ENCODE measurements around the gene MRTFA. TPM values are rescaled to one million over a fixed set of nuclear protein-coding genes. Genes with fewer than 3 reads are reported as not detected.

The MRTFA gene
- total RNA-seq, 2 donors from 2014 or later: 71.0 to 104 TPM

GRCh38 chr22:40635940-40636379 is 559 bp downstream of the MRTFA start:
- under 1% methylated on average over 17 of the region's 31 CpGs for WGBS
- no peaks in the 10 kb centered on the region for H3K36me3 ChIP-seq
- H3K27ac ChIP-seq: peak overlapping the region; percentile 87 to 89
- peaks cover 2% of the 10 kb centered on the region for H3K4me1 ChIP-seq (replicated peaks)
- peak overlapping the region; percentile 88 to 93 for H3K4me3 ChIP-seq
- DNase-seq (ENCODE audit: low spot score): no peak
- TF ChIP-seq POLR2A (IDR thresholded peaks at IDR 0.05): no peak
- no peak for TF ChIP-seq POLR2AphosphoS5 (IDR thresholded peaks at IDR 0.05)
- TF ChIP-seq, protein P1, sequence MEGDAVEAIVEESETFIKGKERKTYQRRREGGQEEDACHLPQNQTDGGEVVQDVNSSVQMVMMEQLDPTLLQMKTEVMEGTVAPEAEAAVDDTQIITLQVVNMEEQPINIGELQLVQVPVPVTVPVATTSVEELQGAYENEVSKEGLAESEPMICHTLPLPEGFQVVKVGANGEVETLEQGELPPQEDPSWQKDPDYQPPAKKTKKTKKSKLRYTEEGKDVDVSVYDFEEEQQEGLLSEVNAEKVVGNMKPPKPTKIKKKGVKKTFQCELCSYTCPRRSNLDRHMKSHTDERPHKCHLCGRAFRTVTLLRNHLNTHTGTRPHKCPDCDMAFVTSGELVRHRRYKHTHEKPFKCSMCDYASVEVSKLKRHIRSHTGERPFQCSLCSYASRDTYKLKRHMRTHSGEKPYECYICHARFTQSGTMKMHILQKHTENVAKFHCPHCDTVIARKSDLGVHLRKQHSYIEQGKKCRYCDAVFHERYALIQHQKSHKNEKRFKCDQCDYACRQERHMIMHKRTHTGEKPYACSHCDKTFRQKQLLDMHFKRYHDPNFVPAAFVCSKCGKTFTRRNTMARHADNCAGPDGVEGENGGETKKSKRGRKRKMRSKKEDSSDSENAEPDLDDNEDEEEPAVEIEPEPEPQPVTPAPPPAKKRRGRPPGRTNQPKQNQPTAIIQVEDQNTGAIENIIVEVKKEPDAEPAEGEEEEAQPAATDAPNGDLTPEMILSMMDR (IDR thresholded peaks at IDR 0.05): no peak
- no peaks in the 10 kb centered on the region for H3K9me3 ChIP-seq
- intact Hi-C loops (cut with DNase I): loop anchor here (5.0 kb wide), 1 partner anchor 109 kb away; no protein-coding TSS in a partner anchor
- H3K27me3 ChIP-seq (replicated peaks; ENCODE audit: insufficient read depth): no peaks in the 10 kb centered on the region

GRCh38 chr22:40635043-40635939 is 1.2 kb downstream of the MRTFA start:
- no peak for DNase-seq (ENCODE audit: low spot score)
- no peaks in the 10 kb centered on the region for H3K9me3 ChIP-seq
- no peaks in the 10 kb centered on the region for H3K27me3 ChIP-seq (replicated peaks; ENCODE audit: insufficient read depth)
- H3K4me1 ChIP-seq (replicated peaks): peaks cover 2% of the 10 kb centered on the region
- peak overlapping the region; percentile 88 to 93 for H3K4me3 ChIP-seq
- no peaks in the 10 kb centered on the region for H3K36me3 ChIP-seq
- peak overlapping the region; percentile 87 to 89 for H3K27ac ChIP-seq
- TF ChIP-seq, protein P1 (IDR thresholded peaks at IDR 0.05): no peak
- TF ChIP-seq POLR2A (IDR thresholded peaks at IDR 0.05) (no peak), POLR2AphosphoS5 (IDR thresholded peaks at IDR 0.05) (no peak)
- intact Hi-C loops (cut with DNase I): loop anchor here (5.0 kb wide), 1 partner anchor 108 kb away; no protein-coding TSS in a partner anchor
- WGBS: 17% methylated on average over 21 of the region's 21 CpGs

DNA sequence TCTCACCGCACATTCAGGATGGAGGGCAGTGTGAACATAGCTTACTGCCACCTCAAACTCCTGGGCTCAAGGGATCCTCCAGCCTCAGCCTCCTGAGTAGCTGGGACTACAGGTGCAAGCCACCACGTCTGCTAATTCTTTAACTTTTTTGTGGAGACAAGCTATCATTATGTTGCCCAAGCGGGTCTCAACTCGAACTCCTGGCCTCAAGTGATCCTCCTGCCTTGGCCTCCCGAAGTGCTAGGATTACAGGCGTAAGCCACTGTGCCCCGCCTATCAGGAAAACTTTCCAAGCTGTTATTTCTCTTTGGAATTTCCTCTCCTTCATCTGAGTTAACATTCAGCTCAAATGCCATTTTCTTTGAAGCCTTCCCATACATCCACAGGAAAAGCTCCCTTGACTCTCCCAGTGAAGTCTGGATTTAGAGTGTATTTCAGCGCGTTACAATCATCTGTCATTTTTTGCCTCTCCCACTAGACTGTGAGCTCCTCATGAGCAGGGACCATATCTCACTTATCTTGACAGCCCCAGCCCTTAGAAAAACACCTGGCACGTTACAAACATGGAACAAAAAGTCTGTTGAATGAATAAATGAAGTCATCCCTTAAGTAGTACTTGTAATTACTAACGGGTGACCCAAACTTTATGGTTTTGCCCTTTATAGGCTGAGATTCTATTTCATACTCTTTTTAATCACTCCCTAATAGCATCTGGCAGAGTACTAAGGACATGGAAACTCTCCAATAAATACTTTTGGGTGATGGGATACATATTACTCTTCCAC is 2.2 kb downstream of the MRTFA start:
- no peak for DNase-seq (ENCODE audit: low spot score)
- H3K9me3 ChIP-seq: no peaks in the 10 kb centered on the region

GRCh38 chr22:40633036-40633435 is 3.5 kb downstream of the MRTFA start:
- WGBS: 88% methylated on average over 3 of the region's 3 CpGs
- Histone ChIP-seq H3K36me3 (no peaks in the 10 kb centered on the region), H3K4me1 (replicated peaks) (peaks cover 2% of the 10 kb centered on the region), H3K27ac (no peak overlapping the region), H3K4me3 (no peak overlapping the region), H3K9me3 (no peaks in the 10 kb centered on the region), H3K27me3 (replicated peaks; ENCODE audit: insufficient read depth) (no peaks in the 10 kb centered on the region)
- no peak for DNase-seq (ENCODE audit: low spot score)
- intact Hi-C loops (cut with DNase I): no loop called here
- no peak for TF ChIP-seq POLR2AphosphoS5 (IDR thresholded peaks at IDR 0.05)
- TF ChIP-seq, protein P1 (IDR thresholded peaks at IDR 0.05): no peak
- no peak for TF ChIP-seq POLR2A (IDR thresholded peaks at IDR 0.05)

More for the DNA sequence above, 2.2 kb downstream of the MRTFA start:
- intact Hi-C loops (cut with DNase I): no loop called here
- WGBS: 78% methylated on average over 11 of the region's 11 CpGs
- H3K4me1 ChIP-seq (replicated peaks): peaks cover 2% of the 10 kb centered on the region
- H3K27ac ChIP-seq: no peak overlapping the region
- H3K4me3 ChIP-seq: no peak overlapping the region
- no peaks in the 10 kb centered on the region for H3K36me3 ChIP-seq
- H3K27me3 ChIP-seq (replicated peaks; ENCODE audit: insufficient read depth): no peaks in the 10 kb centered on the region
- TF ChIP-seq POLR2AphosphoS5 (IDR thresholded peaks at IDR 0.05): no peak
- TF ChIP-seq, protein P1 (IDR thresholded peaks at IDR 0.05): no peak
- no peak for TF ChIP-seq POLR2A (IDR thresholded peaks at IDR 0.05)

All from prostate gland (tissue), 2 donors.